Mesenchymal stem cell (in vitro differentiated cells and primary cell): ENCODE measurements around the gene FUT8.

ENCODE experiments used
- DNase-seq: peaks from one replicate; pipeline ENCODE4 v3.0.0-alpha.2; 2013
- H2AFZ ChIP-seq: one replicate; pipeline ENCODE4 v1.6.1; 2013; ENCODE audit warnings: low read depth, mild to moderate bottlenecking, control low read depth, inconsistent platforms, low read length, moderate library complexity
- H2AK5ac ChIP-seq: 2 replicates; pipeline ENCODE4 v1.6.1; 2013; ENCODE audit warnings: low read length, moderate library complexity, mild to moderate bottlenecking, inconsistent platforms; ENCODE audit not compliant: severe bottlenecking
- H2BK120ac ChIP-seq: one replicate; pipeline ENCODE4 v1.6.1; 2013; ENCODE audit warnings: low read depth, mild to moderate bottlenecking, inconsistent platforms, low read length, moderate library complexity
- H2BK12ac ChIP-seq, 2 experiments: one replicate each; pipeline ENCODE4 v1.6.1; 2013; ENCODE audit warnings: inconsistent platforms in 2 of 2, low read length in 2 of 2, mild to moderate bottlenecking in 2 of 2, moderate library complexity in 2 of 2, control low read depth in 1 of 2
- H2BK15ac ChIP-seq: one replicate; pipeline ENCODE4 v1.6.1; 2013; ENCODE audit warnings: mild to moderate bottlenecking, low read depth, inconsistent platforms; ENCODE audit not compliant: poor library complexity, severe bottlenecking
- H2BK5ac ChIP-seq: 2 replicates; pipeline ENCODE4 v1.6.1; 2013; ENCODE audit warnings: low read depth, mild to moderate bottlenecking, low read length, control low read depth, inconsistent platforms; ENCODE audit not compliant: poor library complexity, severe bottlenecking
- H3K14ac ChIP-seq, 2 experiments: one replicate each; pipeline ENCODE4 v1.6.1; 2013; ENCODE audit warnings: inconsistent platforms in 2 of 2, low read length in 2 of 2, control low read depth in 1 of 2, mild to moderate bottlenecking in 1 of 2, moderate library complexity in 1 of 2
- H3K18ac ChIP-seq, 2 experiments: one replicate each; pipeline ENCODE4 v1.6.1; 2013; ENCODE audit warnings: inconsistent platforms in 2 of 2, low read length in 2 of 2, control low read depth in 1 of 2, low read depth in 1 of 2, mild to moderate bottlenecking in 1 of 2
- H3K23ac ChIP-seq, 2 experiments: one replicate each; pipeline ENCODE4 v1.6.1; 2013; ENCODE audit warnings: inconsistent platforms in 2 of 2, low read length in 2 of 2, mild to moderate bottlenecking in 2 of 2, moderate library complexity in 2 of 2, control low read depth in 1 of 2
- H3K27ac ChIP-seq: 2 replicates; pipeline ENCODE4 v1.5.1; 2013; ENCODE audit warnings: mild to moderate bottlenecking, moderate library complexity, low read length, control low read depth, inconsistent platforms; ENCODE audit not compliant: poor library complexity, severe bottlenecking
- H3K27me3 ChIP-seq, 2 experiments: 2 replicates each; pipeline versions ENCODE4 v1.6.1 to v1.7.0; 2013; ENCODE audit warnings: low read length in 2 of 2, mild to moderate bottlenecking in 2 of 2, moderate library complexity in 2 of 2, control low read depth in 1 of 2, inconsistent platforms in 1 of 2; ENCODE audit not compliant: control insufficient read depth in 1 of 2, insufficient read depth in 1 of 2
- H3K36me3 ChIP-seq, 2 experiments: 2 replicates each; pipeline versions ENCODE4 v1.6.1 to v1.7.0; 2013; ENCODE audit warnings: low read length in 2 of 2, control low read depth in 1 of 2, inconsistent platforms in 1 of 2, low read depth in 1 of 2, mild to moderate bottlenecking in 1 of 2; ENCODE audit not compliant: insufficient read depth in 2 of 2, control insufficient read depth in 1 of 2
- H3K4ac ChIP-seq, 2 experiments: one replicate each; pipeline ENCODE4 v1.6.1; 2013; ENCODE audit warnings: inconsistent platforms in 2 of 2, low read length in 2 of 2, mild to moderate bottlenecking in 2 of 2, moderate library complexity in 2 of 2, control low read depth in 1 of 2, low read depth in 1 of 2
- H3K4me1 ChIP-seq: 2 replicates; pipeline ENCODE4 v1.6.1; 2013; ENCODE audit warnings: low read depth, low read length, control low read depth; ENCODE audit not compliant: control insufficient read depth, insufficient read depth
- H3K4me2 ChIP-seq: 2 replicates; pipeline ENCODE4 v1.6.1; 2013; ENCODE audit warnings: low read length, mild to moderate bottlenecking, inconsistent platforms; ENCODE audit not compliant: poor library complexity, severe bottlenecking
- H3K4me3 ChIP-seq, 2 experiments: 2 replicates each; pipeline versions ENCODE4 v1.5.1 to v1.7.0; 2013; ENCODE audit warnings: low read length in 2 of 2, mild to moderate bottlenecking in 2 of 2, control low read depth in 1 of 2, low read depth in 1 of 2; ENCODE audit not compliant: insufficient read depth in 1 of 2
- H3K79me1 ChIP-seq: replicated peaks from 2 replicates; pipeline ENCODE4 v1.6.1; 2013; ENCODE audit warnings: mild to moderate bottlenecking, control low read depth, low read length, inconsistent platforms; ENCODE audit not compliant: poor library complexity, severe bottlenecking
- H3K9ac ChIP-seq: 2 replicates; pipeline ENCODE4 v1.7.0; 2013; ENCODE audit warnings: mild to moderate bottlenecking, low read length, moderate library complexity
- H3K9me3 ChIP-seq: 2 replicates; pipeline ENCODE4 v1.7.0; 2013; ENCODE audit warnings: mild to moderate bottlenecking, low read length; ENCODE audit not compliant: control insufficient read depth
- H4K8ac ChIP-seq: one replicate; pipeline ENCODE4 v1.6.1; 2013; ENCODE audit warnings: inconsistent platforms, mild to moderate bottlenecking, low read length, moderate library complexity
- H4K91ac ChIP-seq: one replicate; pipeline ENCODE4 v1.6.1; 2013; ENCODE audit warnings: mild to moderate bottlenecking, low read length, inconsistent platforms
- WGBS: methylation state at CpG from one replicate; pipeline ENCODE4 v1.1.7; 2013; ENCODE audit warnings: mixed read lengths; 5-methylcytosine and 5-hydroxymethylcytosine counted together

The FUT8 gene

DNA sequence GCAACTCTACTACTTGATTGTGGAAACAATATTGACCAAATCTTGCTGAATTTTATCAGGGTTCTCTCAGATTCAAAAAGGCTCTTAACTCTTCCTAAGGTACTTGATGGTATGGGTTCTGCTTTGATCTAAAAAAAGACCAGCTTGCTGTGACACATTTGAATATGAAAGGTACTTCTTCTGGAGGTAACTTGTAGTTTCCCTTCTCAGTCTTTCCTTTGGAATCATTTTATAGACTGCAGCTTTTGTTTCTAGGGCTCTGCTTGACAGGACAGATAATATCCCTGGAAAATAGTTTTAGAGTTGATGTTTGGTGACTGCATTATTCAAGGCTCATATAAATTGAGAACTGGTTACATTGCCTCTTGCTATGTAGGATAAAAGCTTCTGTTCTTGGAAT is 251.9 kb downstream of the FUT8 start:
- Histone ChIP-seq H3K27me3 (no peaks in the 10 kb centered on the region), H3K9ac (no peak overlapping the region), H3K4me3 (no peak overlapping the region), H3K23ac (no peak overlapping the region), H2AK5ac (no peak overlapping the region), H4K91ac (no peak overlapping the region), H2AFZ (no peak overlapping the region), H2BK12ac (no peak overlapping the region), H3K14ac (no peak overlapping the region), H3K4me1 (no peaks in the 10 kb centered on the region), H2BK120ac (no peak overlapping the region), H2BK5ac (no peak overlapping the region), H3K4ac (no peak overlapping the region), H3K36me3 (peaks cover 0 to 12% of the 10 kb centered on the region in 2 experiments), H3K18ac (no peak overlapping the region), H3K79me1 (no peaks in the 10 kb centered on the region), H3K27ac (no peak overlapping the region), H3K4me2 (no peak overlapping the region), H3K9me3 (no peaks in the 10 kb centered on the region), H4K8ac (no peak overlapping the region), H2BK15ac (no peak overlapping the region)
- no peak for DNase-seq

DNA sequence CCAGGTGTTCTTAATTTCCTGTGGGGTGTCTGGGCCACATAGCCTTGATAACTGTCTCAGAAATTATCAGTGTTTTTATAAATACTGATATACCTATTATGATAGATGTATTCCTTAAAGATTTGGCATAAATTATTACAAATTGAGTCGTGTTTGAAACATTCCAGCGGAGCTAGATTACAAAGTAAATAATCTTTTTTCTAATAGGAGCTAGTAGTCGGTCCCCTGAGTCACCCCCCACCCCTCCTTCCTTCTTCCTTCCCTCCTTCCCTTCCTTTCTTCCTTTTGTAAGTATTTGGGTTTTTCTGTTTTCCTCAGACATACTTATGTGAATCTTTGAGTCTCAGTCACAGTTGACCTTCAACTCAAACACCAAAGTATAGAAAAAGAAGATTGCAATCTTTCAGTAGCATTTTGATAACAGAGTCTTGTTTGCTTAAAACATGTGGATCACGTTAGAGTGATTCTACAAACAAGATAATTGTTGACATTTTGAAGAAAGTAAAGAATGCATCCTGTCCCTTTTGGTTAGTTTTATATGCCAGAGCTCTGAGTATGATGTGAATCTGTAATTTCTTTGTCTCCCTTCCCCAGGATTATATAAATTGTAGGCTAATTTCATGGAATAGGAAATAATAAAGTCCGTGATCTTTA is 264.0 kb downstream of the FUT8 start:
- WGBS: 88% methylated on average over 1 of the region's 5 CpGs
- Histone ChIP-seq H3K14ac (no peak overlapping the region), H2AK5ac (no peak overlapping the region), H3K18ac (no peak overlapping the region), H3K36me3 (peaks cover 0 to 33% of the 10 kb centered on the region in 2 experiments), H2BK5ac (no peak overlapping the region), H4K8ac (no peak overlapping the region), H3K4ac (no peak overlapping the region), H2BK15ac (no peak overlapping the region), H3K4me3 (no peak overlapping the region), H3K9ac (no peak overlapping the region), H2AFZ (no peak overlapping the region), H3K23ac (no peak overlapping the region), H4K91ac (no peak overlapping the region), H2BK120ac (no peak overlapping the region), H3K27ac (no peak overlapping the region), H3K27me3 (no peaks in the 10 kb centered on the region), H3K4me2 (no peak overlapping the region), H2BK12ac (no peak overlapping the region), H3K79me1 (no peaks in the 10 kb centered on the region), H3K4me1 (no peaks in the 10 kb centered on the region), H3K9me3 (no peaks in the 10 kb centered on the region)
- no peak for DNase-seq

DNA sequence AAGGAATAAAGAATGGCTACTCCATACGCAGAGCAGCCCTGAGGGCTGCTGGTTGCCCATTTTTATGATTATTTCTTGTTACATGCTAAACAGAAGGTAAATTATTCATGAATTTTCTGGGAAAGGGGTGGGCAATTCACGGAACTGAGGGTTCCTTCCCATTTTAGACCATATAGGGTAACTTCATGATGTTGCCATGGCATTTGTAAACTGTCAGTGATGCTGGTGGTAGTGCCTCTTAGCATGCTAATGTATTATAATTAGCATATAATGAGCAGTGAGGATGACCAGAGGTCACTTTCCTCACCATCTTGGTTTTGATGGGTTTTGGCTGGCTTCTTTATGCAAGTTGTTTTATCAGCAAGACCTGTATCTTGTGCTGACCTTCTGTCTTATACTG is 273.0 kb downstream of the FUT8 start:
- Histone ChIP-seq H3K18ac (no peak overlapping the region), H3K9ac (no peak overlapping the region), H2BK15ac (no peak overlapping the region), H2AK5ac (no peak overlapping the region), H3K4me2 (no peak overlapping the region), H4K91ac (no peak overlapping the region), H3K27ac (no peak overlapping the region), H4K8ac (no peak overlapping the region), H2BK5ac (no peak overlapping the region), H3K27me3 (no peaks in the 10 kb centered on the region), H3K4ac (no peak overlapping the region), H3K36me3 (peaks cover 0 to 23% of the 10 kb centered on the region in 2 experiments), H3K79me1 (no peaks in the 10 kb centered on the region), H2BK120ac (no peak overlapping the region), H2BK12ac (no peak overlapping the region), H3K23ac (no peak overlapping the region), H2AFZ (no peak overlapping the region), H3K9me3 (peaks cover 5% of the 10 kb centered on the region), H3K4me1 (no peaks in the 10 kb centered on the region), H3K14ac (no peak overlapping the region), H3K4me3 (no peak overlapping the region)
- WGBS: 95% methylated on average over 2 of the region's 2 CpGs
- DNase-seq: no peak

DNA sequence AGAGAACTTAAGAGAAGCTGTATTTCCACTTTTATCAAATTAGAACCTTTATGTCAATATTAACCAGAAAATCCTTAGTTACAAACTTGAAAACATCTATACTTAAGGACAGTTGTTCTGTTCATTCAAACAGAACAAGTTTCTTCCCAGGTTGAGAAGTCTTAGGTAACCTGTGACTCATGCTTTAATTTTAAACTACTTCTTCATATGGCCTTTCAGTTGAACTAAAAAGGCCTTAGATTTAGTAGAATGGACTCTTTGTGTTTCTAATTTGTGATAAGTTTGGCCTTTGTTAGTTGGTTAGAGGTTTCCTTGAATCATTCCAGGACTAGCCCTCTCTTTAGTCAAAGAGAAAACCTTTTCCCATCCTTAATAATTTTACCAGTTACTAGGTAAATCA is 274.2 kb downstream of the FUT8 start:
- no peak overlapping the region for H2AFZ ChIP-seq
- H3K4ac ChIP-seq: no peak overlapping the region
- H3K79me1 ChIP-seq: no peaks in the 10 kb centered on the region

More for the DNA sequence above, 274.2 kb downstream of the FUT8 start:
- Histone ChIP-seq H4K8ac (no peak overlapping the region), H2AK5ac (no peak overlapping the region), H2BK120ac (no peak overlapping the region), H3K27ac (no peak overlapping the region), H2BK5ac (no peak overlapping the region), H3K9me3 (peaks cover 5% of the 10 kb centered on the region), H3K4me3 (no peak overlapping the region), H3K27me3 (no peaks in the 10 kb centered on the region), H2BK12ac (no peak overlapping the region), H3K14ac (no peak overlapping the region), H2BK15ac (no peak overlapping the region), H3K4me2 (no peak overlapping the region), H3K36me3 (peaks cover 0 to 20% of the 10 kb centered on the region in 2 experiments), H3K18ac (no peak overlapping the region), H3K4me1 (no peaks in the 10 kb centered on the region), H4K91ac (no peak overlapping the region), H3K9ac (no peak overlapping the region), H3K23ac (no peak overlapping the region)
- no peak for DNase-seq
